Fibroblast of the conjunctiva (primary cell): ENCODE data around the gene BORCS5.
A peak's percentile ranks its signal among the peaks of the same experiment; 100 is the strongest.
"Not testable (repeated sequence)": the region's sequence is repeated elsewhere in the genome, so short reads cannot be mapped to it uniquely, and the experiment has no call there.

Source experiments
- DNase-seq: peaks from one replicate; pipeline ENCODE4 v3.0.0-alpha.2; 2010; ENCODE audit warnings: low read depth

The BORCS5 gene

DNA sequence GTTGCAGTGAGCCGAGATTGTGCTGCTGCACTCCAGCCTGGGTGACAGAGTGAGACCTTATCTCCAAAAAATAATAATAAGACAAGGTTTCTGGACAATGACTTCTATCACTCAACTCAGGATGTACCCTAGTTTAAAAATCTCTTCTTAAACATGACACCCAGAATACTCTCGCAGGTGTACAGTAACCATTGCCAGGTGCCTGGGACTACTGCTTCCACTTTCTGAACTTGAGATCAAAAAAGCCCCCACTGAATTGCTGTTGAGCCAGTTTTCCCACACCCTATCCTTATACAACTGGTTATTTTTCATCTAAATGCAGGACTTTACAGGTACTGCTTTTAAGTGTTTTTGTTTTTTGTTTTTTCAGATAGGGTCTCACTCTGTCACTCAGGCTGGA is 36.3 kb downstream of the BORCS5 start:
- no peak for DNase-seq

DNA sequence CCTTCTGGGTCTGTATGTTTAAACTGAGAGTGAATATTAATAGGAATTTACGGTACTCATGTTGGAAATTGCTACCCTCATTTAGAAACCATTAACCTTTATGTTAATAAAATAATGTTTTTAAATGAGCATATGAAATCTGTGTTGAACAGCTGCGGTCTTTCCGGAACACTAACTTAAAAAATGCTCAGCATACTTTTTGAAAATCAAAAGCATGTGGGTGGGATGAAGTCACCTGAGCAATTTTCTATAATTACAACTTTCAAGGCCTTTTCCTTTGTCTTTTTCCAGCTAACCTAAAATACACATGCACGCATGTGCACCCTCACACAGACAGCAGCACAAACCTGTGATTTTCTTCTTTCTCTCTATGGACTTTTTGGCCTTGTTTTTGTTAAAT is 39.8 kb downstream of the BORCS5 start:
- no peak for DNase-seq

- DNase-seq: no peak
Observed at GRCh38 chr12:12397184-12397583, 40.3 kb downstream of the BORCS5 start.

- DNase-seq: peak; percentile 90
Observed at GRCh38 chr12:12398026-12398859, 41.4 kb downstream of the BORCS5 start.

- no peak for DNase-seq
Observed at GRCh38 chr12:12399161-12399560, 42.3 kb downstream of the BORCS5 start.

DNA sequence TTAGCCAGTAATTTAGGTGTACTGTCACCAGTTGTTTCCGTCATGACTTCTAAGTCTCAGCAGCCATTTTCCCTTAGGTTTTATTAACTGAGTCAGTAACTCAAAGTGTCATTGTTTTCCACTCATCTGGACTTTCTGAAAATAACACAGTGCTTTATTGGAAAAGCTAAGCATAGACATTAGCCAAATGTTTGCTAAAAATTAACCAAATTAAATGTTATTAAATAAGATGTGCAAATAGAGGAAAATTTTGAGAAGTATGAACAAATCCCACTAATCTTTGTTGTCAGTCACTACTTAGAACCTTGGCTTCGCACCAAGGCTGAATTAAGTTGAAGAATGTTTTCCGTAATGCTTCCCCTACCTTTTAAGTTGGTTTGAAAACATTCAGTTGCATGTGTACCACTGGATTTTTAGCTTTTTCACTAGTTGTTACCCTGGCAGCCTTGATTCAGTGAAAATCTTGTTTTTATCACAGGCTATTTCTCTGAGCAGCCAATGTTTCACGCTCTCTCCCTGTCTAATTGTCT is 43.0 kb downstream of the BORCS5 start:
- no peak for DNase-seq

DNA sequence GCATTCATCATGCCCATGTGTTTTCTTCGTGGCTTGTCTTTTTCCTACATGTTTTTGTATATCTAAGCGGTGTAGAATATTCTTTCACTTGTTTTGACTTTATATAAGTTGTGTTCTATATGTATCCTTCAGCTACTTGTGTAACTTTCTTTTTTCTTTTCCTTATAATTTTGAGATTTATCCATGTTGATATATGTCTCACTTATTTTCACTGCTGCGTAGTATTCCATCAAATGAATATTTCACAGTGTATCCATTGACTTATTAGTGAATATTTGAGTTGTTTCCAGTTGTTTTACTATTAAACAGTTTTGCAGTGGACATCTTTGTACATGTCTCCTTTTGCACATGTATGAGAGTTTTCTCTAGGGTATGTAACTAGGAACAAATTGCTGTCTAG is 43.9 kb downstream of the BORCS5 start:
- DNase-seq: no peak

DNA sequence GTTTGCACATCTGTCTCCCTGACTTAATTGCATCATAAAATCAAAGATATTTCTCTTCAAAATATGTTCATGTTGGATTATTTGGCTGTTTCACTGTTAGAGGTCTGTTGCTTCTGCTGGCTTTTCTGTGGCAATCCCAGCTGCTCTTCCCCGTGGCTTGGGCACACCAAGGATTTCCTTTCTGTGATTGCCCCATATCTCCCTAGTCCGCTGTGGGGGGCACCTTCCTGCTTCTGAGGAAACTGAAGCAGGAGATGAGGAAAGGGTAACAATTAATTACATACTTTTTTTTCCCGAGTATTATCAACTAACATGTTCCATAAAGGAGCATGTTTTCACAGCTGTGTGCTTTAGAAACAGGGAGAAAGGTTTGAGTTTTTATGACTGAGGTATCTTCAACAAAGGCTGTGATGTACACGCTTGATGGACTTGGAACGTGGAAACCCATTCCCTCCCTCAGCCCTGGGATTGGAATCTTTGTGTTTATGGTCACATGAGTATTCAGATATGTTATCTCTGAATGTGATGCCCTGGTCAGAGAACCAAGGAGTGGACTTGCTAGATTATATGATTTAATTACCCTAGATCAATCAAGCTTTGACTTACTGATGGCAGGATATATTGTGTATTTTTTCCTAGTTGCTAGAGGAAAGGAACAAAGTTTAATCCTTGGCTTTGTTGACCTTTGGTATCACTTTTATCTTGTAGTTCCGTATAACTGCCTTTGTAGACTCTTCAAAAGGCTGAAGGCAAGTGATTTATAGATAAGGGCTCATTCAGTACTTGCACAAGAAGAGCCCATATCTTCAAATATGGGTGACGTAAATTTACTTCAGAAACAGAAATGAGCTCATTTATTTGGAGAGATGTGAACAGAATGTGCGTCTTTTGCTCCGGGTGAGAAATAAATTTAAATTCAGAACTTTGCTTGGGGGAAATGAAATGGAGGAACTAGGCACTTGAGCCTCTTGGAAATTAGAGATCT is 46.7 kb downstream of the BORCS5 start:
- DNase-seq: no peak

GRCh38 chr12:12404297-12404696 is 47.4 kb downstream of the BORCS5 start:
- no peak for DNase-seq

- DNase-seq: no peak
Observed at GRCh38 chr12:12405882-12406281, 49.0 kb downstream of the BORCS5 start.

- no peak for DNase-seq
Observed at GRCh38 chr12:12406762-12407161, 49.9 kb downstream of the BORCS5 start.

DNA sequence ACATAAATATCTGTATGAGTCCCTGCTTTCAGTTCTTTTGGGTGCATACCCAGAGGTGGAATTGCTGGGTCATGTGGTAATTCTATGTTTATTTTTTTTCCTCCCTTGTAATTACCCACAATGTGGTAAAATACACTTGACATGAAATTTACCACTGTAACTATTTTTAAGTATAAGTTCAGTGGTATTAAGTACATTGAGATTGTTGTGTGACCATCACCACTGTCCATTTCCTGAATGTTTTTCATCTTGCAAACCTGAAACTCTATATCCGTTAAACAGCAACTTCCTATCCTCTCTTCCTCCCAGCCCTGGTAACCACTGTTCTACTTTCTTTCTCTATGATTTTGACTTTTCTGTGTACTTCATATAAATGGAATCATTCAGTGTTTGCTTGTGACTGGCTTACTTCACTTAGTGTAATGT is 51.4 kb downstream of the BORCS5 start:
- no peak for DNase-seq

GRCh38 chr12:12409337-12409736 is 52.5 kb downstream of the BORCS5 start:
- not testable (repeated sequence) for DNase-seq

DNA sequence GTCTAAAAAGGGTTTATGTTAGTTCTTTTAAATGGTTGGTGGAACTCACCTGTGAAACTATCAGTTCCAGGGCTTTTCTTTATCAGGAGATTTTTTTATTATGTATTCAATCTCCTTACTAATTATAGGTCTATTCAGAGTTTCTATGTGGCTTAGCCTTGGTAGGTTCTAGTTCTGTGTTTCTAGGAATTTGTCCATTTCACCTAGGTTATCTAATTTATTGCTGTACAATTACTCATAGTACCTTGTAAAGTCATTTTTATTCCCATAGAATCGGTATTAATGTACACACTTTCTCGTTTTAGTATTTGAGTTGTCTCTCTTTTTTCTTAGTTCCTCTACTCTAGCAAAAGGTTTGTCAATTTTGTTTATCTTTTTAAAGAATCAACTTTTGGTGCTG is 59.0 kb downstream of the BORCS5 start:
- no peak for DNase-seq

DNA sequence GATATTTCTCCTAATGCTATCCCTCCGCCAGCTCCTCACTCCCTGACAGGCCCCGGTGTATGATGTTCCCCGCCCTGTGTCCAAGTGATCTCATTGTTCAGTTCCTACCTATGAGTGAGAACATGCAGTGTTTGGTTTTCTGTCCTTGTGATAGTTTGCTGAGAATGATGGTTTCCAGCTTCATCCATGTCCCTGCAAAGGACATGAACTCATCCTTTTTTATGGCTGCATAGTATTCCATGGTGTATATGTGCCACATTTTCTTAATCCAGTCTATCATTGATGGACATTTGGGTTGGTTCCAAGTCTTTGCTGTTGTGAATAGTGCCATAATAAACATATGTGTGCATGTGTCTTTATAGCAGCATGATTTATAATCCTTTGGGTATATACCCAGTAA is 62.3 kb downstream of the BORCS5 start:
- not testable (repeated sequence) for DNase-seq

- DNase-seq: no peak
Observed at GRCh38 chr12:12423367-12423766, 66.5 kb downstream of the BORCS5 start.

DNA sequence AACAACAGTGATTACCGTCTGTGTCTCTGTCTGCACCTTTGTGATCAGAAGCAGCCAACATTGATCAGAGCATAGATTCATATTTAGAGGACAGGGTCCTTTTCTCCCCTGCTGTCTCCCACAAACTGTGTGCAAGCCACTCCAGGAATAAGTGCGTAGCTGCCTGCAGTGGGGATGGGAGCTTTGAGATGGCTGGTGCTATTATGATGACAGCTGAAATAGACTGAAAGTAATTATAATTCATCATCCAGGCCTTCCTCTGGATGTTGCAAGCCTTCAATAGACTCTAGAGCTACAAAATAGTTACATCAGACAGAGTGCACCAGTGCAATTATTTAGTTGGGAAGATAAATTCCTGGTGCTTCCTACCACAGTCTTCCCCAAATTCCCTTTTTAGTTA is 68.1 kb downstream of the BORCS5 start:
- no peak for DNase-seq

DNA sequence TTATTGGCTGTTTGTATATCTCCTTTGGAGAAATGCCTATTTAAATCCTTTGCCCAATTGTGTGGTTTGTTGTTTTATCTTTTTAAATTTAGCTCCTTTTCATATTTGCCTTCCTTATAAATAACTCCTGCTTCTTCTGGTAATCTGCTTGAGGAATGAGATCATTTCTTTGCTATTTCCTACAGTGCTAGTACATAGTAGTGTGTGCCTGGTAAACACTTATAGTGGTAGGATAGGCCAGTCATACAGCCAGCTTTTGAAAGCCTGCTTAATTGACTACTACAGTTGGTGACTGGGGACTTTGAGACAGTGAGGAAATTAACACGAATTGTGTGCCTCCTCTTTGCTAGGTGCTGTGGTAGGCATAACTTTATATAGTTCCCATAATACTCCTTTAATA is 68.7 kb downstream of the BORCS5 start:
- DNase-seq: no peak

- DNase-seq: no peak
Observed at GRCh38 chr12:12427568-12427967, 70.7 kb downstream of the BORCS5 start.

- no peak for DNase-seq
Observed at GRCh38 chr12:12428047-12428446, 71.2 kb downstream of the BORCS5 start.

DNA sequence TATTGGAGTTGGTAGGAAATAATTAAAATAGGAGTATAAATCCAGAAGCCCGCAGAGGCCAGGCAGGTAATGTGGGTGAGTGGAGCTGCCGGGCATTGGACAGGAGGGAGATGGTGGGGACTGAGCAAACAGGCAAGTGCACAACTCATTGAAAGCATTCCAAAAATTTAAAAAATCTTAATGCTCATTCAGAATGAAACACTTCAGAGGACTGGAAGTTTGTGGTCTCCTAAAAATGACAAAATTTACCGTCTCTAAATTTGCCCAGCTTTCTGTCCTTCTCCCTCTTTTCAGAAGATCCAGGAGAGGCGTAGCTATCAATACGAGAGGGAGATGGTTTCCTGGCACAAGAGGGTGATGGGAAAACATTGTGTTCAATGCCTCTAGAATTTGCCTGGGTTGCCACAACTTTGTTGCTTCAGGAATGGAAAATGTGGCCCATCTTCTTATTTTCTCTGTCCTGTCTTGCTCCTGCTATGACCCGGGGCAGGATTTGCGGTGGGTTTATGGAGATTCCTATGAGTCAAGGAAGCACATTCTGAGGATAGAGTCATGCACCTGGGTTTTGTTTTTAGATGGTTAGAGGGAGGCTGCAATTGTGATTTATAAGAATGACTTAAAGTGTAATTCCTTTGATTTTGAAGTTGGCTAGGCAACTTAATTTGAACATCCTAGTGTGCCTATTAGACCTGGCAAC is 72.2 kb downstream of the BORCS5 start:
- no peak for DNase-seq

- DNase-seq: peak; percentile 56
Observed at GRCh38 chr12:12432364-12432763, 75.5 kb downstream of the BORCS5 start.
